Activated CD4-positive, alpha-beta T cell treated with anti-CD3 and anti-CD28 coated beads, Interleukin-2, amount 10 ng/mL, durations not matched to agents 24 days and 14 days (primary cell): ENCODE results near the gene XPC. TPM values are rescaled to one million over a fixed set of nuclear protein-coding genes. Genes with fewer than 3 reads are reported as not detected.
A peak's percentile ranks its signal among the peaks of the same experiment; 100 is the strongest.

Experiments used
- DNase-seq: peaks from one replicate; pipeline ENCODE4 v3.0.0; 2022
- H3K27ac Mint-ChIP-seq: one replicate; pipeline ENCODE4 v1.8.0; 2022; ENCODE audit warnings: mild to moderate bottlenecking, mixed read lengths
- H3K27me3 Mint-ChIP-seq: one replicate; pipeline ENCODE4 v1.8.0; 2022; ENCODE audit warnings: mixed read lengths
- H3K36me3 Mint-ChIP-seq: one replicate; pipeline ENCODE4 v1.8.0; 2022; ENCODE audit warnings: low read depth, mild to moderate bottlenecking, mixed read lengths
- H3K4me1 Mint-ChIP-seq: one replicate; pipeline ENCODE4 v1.8.0; 2021; ENCODE audit warnings: mixed read lengths
- H3K4me3 Mint-ChIP-seq: one replicate; pipeline ENCODE4 v1.8.0; 2022; ENCODE audit warnings: mild to moderate bottlenecking, moderate library complexity, mixed read lengths
- H3K9me3 Mint-ChIP-seq: one replicate; pipeline ENCODE4 v1.8.0; 2021; ENCODE audit warnings: mixed read lengths
- intact Hi-C: fragments of 100-400 bp; cut with micrococcal nuclease; formaldehyde crosslinking; loops from one replicate; pipeline ENCODE4 v1.15.1; 2023
- total RNA-seq: library from RNA; stranded (reverse); gene quantifications from 2 replicates; pipeline ENCODE4 v1.2.3, GENCODE V29; 2022

XPC gene
- total RNA-seq, 1 donor from 2014 or later = 29.7 TPM

DNA sequence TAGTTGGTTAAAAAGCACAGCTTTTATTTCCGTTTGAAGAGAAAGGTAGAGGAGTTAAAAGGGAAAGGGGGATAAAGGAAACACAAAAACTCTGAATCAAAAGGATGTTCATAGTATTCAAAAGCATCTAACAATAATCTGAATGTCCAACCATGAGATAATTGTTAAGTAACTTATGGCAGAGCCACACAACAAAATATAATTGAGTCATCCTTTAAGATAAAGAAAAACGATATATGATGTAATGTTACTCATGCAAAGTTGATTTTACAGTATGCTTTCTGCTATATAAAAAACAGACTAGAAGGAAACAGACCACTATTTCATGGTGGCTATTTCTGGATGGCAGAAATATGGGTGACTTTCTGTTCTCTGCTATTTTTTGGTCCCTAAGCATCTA is 3.9 kb downstream of the XPC start:
- Mint-ChIP-seq H3K27ac (no peak overlapping the region), H3K4me1 (peaks cover 57% of the 10 kb centered on the region), H3K4me3 (no peak overlapping the region), H3K27me3 (no peaks in the 10 kb centered on the region), H3K36me3 (peaks cover 43% of the 10 kb centered on the region), H3K9me3 (no peaks in the 10 kb centered on the region)
- intact Hi-C loops = loop anchor here (2.0 to 10.0 kb wide), 4 partner anchors 230 to 1690 kb away; partner anchors contain the start of genes RBSN, SLC6A6 and TSEN2
- DNase-seq = no peak

DNA sequence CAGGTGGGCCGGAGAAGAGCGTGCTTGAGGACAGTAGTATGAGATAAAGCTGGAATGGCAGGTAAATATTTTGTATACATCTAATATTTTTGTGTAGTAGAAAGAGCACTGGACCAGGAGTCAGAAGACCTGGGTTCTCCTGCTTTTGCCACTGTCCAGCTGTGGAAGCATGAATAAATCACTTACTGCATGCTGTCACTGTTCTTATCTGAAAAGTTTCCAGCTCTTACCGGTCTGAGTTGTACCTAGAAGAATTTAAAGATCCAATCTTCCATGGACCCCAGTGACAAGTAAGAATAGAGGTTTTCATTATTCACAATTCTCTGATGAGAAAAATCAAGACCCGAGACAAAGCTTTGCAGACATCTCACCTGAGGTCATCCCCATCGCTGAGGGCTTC is 5.9 kb downstream of the XPC start:
- Mint-ChIP-seq H3K4me3 (no peak overlapping the region), H3K9me3 (no peaks in the 10 kb centered on the region), H3K27me3 (no peaks in the 10 kb centered on the region), H3K27ac (no peak overlapping the region), H3K4me1 (peaks cover 42% of the 10 kb centered on the region), H3K36me3 (peaks cover 51% of the 10 kb centered on the region)
- no peak for DNase-seq
- intact Hi-C loops = loop anchor here (10.0 kb wide), 3 partner anchors 232 to 1688 kb away; partner anchors contain the start of genes SLC6A6 and TSEN2

DNA sequence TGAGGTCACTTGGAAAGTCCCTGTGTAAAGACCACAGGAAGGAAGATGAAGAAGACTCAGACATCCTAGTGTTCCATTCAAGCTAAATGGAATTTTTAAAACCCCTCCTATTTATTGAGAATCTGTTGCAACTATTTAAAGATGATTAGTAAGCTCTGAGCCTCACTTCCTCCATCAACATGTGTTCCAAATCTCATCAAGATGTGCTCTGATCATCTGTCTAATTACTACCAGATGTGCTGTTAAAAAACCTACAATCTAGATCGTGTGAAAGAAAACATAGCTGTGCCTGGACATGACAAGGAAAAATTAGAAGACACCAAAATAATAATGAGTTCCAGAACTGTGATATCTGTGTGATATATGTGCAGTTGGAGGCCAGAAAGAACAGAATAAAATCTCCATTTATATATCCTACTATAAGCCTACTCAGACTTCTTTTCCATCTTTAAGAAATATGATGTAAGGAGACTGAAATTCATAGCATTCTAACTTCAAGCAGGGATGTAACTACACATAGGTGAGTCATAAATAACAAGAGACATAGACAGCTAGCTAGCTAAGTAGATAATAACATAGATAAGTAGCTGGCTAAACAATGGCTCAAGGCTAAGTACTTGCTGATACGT is 7.8 kb downstream of the XPC start:
- H3K4me3 Mint-ChIP-seq = no peak overlapping the region
- peaks cover 66% of the 10 kb centered on the region for H3K36me3 Mint-ChIP-seq
- no peaks in the 10 kb centered on the region for H3K27me3 Mint-ChIP-seq
- H3K27ac Mint-ChIP-seq = peak overlapping the region; percentile 62
- H3K4me1 Mint-ChIP-seq = peaks cover 27% of the 10 kb centered on the region
- intact Hi-C loops = loop anchor here (10.0 kb wide), 3 partner anchors 234 to 1686 kb away; partner anchors contain the start of genes SLC6A6 and TSEN2
- no peaks in the 10 kb centered on the region for H3K9me3 Mint-ChIP-seq
- no peak for DNase-seq

DNA sequence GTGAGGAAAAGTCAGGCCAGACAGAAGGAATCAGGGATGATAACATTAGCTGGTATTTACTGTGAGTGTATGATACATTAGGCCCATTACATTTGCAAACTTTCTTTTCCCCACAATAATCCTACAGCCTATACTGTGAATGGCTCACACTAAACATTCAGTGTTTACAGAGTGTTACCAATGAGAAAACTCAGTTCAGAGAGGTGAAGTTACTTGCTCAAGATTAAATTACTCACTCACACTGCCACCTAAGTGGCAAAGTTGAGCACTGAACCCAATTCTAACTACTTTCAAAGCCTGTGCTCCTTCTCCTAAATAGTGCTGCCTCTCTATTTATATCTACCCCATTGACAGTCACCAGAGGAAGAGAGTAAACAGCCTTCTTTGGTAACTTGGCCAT is 8.5 kb downstream of the XPC start:
- Mint-ChIP-seq H3K27ac (peak overlapping the region; percentile 20), H3K4me1 (peaks cover 19% of the 10 kb centered on the region), H3K9me3 (no peaks in the 10 kb centered on the region), H3K36me3 (peaks cover 70% of the 10 kb centered on the region), H3K27me3 (no peaks in the 10 kb centered on the region), H3K4me3 (no peak overlapping the region)
- no peak for DNase-seq
- intact Hi-C loops = loop anchor here (10.0 kb wide), 3 partner anchors 235 to 1685 kb away; partner anchors contain the start of genes SLC6A6 and TSEN2

DNA sequence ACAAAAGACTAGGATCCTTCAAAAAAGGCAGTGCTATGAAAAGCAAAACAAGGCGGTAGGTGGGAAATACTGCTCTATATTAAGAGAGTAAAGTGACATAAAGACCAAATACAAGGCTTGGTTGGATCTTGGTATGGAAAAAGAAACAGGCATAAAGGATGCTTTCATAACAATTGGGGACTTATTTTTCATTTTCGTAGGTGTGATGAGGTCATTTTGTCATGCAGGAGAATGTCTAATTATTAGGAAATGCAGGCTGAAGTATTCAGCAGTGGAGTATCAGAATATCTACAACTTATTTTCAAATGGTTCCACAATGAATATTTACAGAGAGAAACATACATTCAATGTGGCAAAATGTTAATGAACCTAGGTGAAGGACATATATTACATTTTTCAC is 9.0 kb downstream of the XPC start:
- H3K36me3 Mint-ChIP-seq = peaks cover 74% of the 10 kb centered on the region
- no peaks in the 10 kb centered on the region for H3K9me3 Mint-ChIP-seq
- DNase-seq = no peak
- intact Hi-C loops = no loop called here
- no peaks in the 10 kb centered on the region for H3K27me3 Mint-ChIP-seq
- no peak overlapping the region for H3K27ac Mint-ChIP-seq
- peaks cover 17% of the 10 kb centered on the region for H3K4me1 Mint-ChIP-seq
- no peak overlapping the region for H3K4me3 Mint-ChIP-seq

DNA sequence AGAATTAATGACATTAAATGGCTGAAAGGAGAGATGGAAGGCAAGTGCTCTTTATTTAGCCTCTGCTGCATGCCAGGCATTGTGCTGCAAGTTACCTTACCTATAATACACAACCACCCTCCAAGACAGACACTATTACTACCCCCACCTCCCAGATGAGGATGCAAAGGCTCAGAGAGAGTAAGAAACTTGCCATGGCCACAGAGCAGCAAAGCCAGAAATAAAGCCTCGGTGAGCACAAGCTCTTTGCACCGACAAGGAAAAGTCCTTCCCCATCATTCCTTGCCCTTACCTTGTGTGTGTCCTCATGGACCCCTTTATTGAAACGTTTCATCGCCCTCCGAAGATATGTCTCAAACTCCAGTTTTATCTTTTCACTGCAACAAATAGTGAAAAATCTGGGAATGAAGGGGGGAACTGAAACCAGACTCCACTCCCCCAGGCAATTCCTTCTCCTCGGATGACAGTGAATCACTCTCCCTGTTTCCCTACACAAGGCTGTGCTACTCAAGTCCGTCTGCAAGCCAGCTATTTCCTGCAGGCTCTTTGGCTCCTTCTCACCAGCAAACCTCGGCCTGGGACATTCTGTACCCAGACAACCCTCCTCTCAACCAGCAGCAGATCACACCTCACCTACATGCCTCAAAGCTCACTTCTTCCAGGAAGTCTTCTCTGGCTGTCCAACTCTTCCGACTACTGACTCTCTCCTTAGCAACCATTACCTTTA is 11.4 kb downstream of the XPC start:
- intact Hi-C loops = no loop called here
- H3K27ac Mint-ChIP-seq = no peak overlapping the region
- peaks cover 90% of the 10 kb centered on the region for H3K36me3 Mint-ChIP-seq
- no peaks in the 10 kb centered on the region for H3K9me3 Mint-ChIP-seq
- H3K27me3 Mint-ChIP-seq = no peaks in the 10 kb centered on the region
- H3K4me1 Mint-ChIP-seq = peaks cover 11% of the 10 kb centered on the region
- no peak for DNase-seq
- no peak overlapping the region for H3K4me3 Mint-ChIP-seq

DNA sequence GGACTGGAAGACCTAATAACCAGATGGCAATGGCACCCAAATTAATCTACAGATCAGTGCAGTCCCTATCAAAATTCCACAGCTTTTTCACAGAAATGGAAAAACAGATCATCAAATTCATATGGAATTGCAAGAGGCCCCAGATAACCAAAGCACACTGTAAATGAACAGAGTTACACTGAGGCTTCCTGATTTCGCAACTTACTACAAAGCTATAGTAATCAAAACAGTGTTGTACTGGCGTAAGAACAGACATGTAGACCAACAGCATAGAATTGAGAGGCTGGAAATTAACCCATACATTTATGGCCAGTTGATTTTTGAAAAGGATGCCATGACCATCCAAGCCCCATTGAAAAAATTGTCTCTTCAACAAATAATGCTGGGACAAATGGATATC is 16.2 kb downstream of the XPC start:
- intact Hi-C loops = no loop called here
- no peak overlapping the region for H3K27ac Mint-ChIP-seq

DNA sequence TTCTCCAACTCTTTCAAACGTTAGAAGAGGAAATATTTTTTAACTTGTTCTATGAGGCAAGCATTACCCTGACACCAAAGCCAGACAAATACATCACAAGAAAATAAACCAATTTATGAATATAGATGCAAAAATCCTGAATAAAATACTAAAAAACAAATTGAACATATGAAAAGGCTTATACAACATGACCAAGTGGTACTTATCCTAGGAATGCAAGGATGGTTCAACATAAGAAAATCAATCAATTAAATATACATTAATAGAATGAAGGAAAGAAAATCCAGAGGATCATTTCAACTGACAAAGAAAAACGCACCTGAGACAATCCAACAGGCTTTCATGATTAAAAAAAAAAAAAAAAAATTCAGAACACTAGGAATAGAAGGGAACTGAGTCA is 17.1 kb downstream of the XPC start:
- intact Hi-C loops = no loop called here
- H3K36me3 Mint-ChIP-seq = peaks cover 86% of the 10 kb centered on the region
- peaks cover 6% of the 10 kb centered on the region for H3K9me3 Mint-ChIP-seq
- no peak overlapping the region for H3K27ac Mint-ChIP-seq
- DNase-seq = no peak
- H3K27me3 Mint-ChIP-seq = no peaks in the 10 kb centered on the region
- no peak overlapping the region for H3K4me3 Mint-ChIP-seq
- H3K4me1 Mint-ChIP-seq = no peaks in the 10 kb centered on the region

More for the DNA sequence above, 16.2 kb downstream of the XPC start:
- Mint-ChIP-seq H3K4me1 (no peaks in the 10 kb centered on the region), H3K27me3 (no peaks in the 10 kb centered on the region), H3K9me3 (peaks cover 6% of the 10 kb centered on the region), H3K4me3 (no peak overlapping the region), H3K36me3 (peaks cover 93% of the 10 kb centered on the region)
- no peak for DNase-seq

DNA sequence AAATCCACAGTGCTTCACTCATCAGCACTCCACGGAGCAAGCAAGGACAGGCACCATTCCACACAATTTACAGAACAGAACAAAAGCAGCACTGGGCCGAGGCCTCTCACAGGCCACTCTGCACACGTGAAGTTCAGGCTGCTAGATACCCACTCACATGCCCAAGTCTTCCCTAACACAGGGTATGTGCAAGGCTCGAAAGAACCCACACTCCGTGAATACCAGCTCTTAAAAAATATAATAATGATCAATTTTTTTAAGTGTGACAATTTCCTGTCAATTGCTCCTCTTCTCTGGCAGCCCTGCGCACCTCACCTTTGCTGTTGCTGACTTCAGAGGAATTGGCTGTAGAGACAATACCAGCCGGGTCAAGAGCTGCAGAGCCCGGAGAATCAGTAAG is 19.0 kb downstream of the XPC start:
- no peak for DNase-seq
- Mint-ChIP-seq H3K9me3 (peaks cover 6% of the 10 kb centered on the region), H3K4me3 (no peak overlapping the region), H3K4me1 (peaks cover 3% of the 10 kb centered on the region), H3K36me3 (peaks cover 74% of the 10 kb centered on the region), H3K27me3 (no peaks in the 10 kb centered on the region), H3K27ac (no peak overlapping the region)
- intact Hi-C loops = no loop called here

DNA sequence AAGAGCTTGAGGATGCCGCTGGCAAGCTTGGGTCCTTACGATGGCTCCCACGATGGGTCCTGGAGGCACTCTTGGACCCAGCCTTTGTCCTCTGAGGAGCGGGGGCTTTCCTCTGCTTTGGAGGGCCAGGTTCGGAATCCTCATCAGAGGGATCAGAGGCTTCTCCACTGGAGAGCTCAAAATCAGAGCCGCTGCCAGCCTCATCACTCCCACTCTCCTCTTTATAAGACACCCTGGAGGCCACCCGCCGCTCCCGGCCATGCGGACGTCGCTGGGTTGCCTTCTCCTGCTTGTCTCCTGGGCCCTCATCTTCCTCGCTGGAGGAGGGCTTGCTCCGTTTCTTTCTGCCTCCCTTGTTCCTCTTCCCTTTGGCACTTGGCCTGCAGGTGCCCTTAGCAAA is 20.0 kb downstream of the XPC start:
- intact Hi-C loops = no loop called here
- DNase-seq = no peak
- Mint-ChIP-seq H3K9me3 (peaks cover 6% of the 10 kb centered on the region), H3K27me3 (no peaks in the 10 kb centered on the region), H3K27ac (no peak overlapping the region), H3K4me3 (no peak overlapping the region), H3K36me3 (peaks cover 73% of the 10 kb centered on the region), H3K4me1 (peaks cover 5% of the 10 kb centered on the region)

DNA sequence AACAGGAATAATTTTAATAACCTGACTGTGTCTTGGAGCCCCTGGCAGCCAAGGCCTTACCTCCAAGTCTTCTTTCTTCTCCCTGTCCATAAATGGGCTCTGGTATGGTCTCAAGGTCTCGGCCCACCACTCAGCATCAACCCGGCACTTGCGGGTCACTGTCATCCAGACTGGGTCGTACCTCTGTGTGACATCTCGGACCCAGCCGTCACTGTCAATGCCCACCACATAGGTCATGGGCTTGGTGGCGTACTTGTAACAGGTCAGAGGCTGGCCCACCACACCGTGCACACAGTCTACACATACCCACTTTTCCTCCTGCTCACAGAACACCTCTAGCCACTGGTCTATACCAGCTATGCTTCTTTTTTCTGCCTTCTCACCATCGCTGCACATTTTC is 20.4 kb downstream of the XPC start:
- peaks cover 5% of the 10 kb centered on the region for H3K4me1 Mint-ChIP-seq
- intact Hi-C loops = no loop called here
- H3K27me3 Mint-ChIP-seq = no peaks in the 10 kb centered on the region
- H3K27ac Mint-ChIP-seq = no peak overlapping the region
- no peak overlapping the region for H3K4me3 Mint-ChIP-seq
- peak; percentile 50 for DNase-seq
- H3K36me3 Mint-ChIP-seq = peaks cover 70% of the 10 kb centered on the region
- H3K9me3 Mint-ChIP-seq = peaks cover 6% of the 10 kb centered on the region

DNA sequence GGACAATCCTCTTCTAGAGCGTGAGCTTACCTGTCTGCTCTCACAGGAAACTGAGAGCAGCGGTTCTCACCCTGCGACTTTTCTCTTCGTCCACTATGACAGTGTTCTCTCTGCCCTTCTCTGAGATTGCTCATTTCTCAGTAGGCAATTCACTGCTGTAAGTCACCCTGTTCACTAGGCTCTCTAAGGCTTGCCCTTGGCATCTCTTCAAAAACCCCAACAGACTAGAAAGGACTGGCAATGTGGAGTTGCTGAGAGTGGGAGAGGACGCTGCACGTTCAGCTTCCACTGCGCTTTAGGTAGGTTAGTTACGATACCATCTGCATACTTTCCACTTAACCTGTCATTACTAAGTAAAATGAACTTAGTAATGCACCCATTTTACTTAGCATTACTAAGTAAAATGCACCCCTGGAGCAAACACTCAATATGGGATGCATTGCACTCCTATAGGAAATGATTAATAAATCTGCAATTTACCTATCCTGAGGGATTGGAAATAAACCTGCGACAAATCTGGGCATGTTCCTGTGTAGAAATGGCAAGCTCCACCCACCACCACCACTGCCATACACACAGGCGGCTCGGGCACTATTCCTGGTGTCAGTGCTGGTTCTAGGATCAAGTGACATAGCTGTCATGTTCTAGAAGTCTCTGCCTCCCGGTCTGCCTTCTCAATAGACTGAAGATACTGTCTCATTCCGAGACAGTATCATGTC is 21.4 kb downstream of the XPC start:
- no peak overlapping the region for H3K4me3 Mint-ChIP-seq
- H3K27me3 Mint-ChIP-seq = no peaks in the 10 kb centered on the region
- H3K27ac Mint-ChIP-seq = no peak overlapping the region
- no peak for DNase-seq
- intact Hi-C loops = no loop called here
- peaks cover 5% of the 10 kb centered on the region for H3K4me1 Mint-ChIP-seq
- H3K36me3 Mint-ChIP-seq = peaks cover 63% of the 10 kb centered on the region
- peaks cover 6% of the 10 kb centered on the region for H3K9me3 Mint-ChIP-seq

DNA sequence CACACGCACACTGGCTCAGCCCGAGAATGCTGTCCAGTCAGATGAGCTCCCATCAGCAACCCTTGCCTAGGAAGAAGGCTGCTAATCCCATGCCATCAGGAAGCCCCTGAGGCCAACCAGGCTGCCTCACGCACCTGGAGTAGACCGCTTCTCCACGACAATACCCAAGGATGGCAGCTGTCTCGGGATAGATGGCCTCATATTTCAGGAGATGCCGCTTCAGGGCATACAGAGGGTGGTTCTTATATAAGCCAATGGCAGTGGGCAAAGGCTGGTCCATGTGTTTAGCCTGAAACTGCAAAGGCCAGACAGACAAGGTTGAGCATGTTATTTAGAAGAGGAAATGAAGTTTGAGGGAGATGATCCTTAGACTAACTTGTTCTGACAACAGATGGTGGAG is 22.2 kb downstream of the XPC start:
- peaks cover 5% of the 10 kb centered on the region for H3K4me1 Mint-ChIP-seq
- DNase-seq = no peak
- peaks cover 5% of the 10 kb centered on the region for H3K9me3 Mint-ChIP-seq
- no peaks in the 10 kb centered on the region for H3K27me3 Mint-ChIP-seq
- H3K27ac Mint-ChIP-seq = no peak overlapping the region
- H3K36me3 Mint-ChIP-seq = peaks cover 55% of the 10 kb centered on the region
- intact Hi-C loops = no loop called here
- no peak overlapping the region for H3K4me3 Mint-ChIP-seq

DNA sequence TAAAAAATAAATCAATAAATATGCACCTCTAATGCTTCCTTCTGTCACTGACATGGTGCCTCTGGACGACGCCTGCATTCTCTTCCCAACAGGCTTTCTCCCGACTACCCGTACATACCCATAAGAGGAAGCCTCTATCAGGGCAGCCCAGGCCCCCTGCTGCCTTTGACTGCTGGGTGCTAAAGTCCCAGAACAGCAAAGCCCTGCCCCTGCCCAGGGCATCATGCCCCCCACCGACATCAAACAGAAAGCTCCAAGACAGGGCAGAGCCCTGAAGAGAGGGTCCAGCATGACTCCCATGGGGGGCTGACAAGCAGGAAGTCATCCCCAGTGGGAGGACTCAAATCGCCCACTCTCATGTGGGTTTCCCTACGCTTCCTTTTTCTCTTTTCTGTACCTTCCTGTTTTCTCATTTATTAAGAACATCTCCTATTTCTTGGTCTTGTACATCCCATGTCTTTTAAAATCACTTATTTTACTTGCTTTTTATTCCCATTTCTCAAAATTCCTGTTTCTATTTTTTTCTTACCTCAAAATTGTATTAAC is 23.4 kb downstream of the XPC start:
- no peaks in the 10 kb centered on the region for H3K27me3 Mint-ChIP-seq

More for the DNA sequence above, 23.4 kb downstream of the XPC start:
- no peak for DNase-seq
- intact Hi-C loops = no loop called here
- H3K36me3 Mint-ChIP-seq = peaks cover 42% of the 10 kb centered on the region
- H3K27ac Mint-ChIP-seq = no peak overlapping the region
- H3K4me3 Mint-ChIP-seq = no peak overlapping the region
- H3K9me3 Mint-ChIP-seq = no peaks in the 10 kb centered on the region
- peaks cover 5% of the 10 kb centered on the region for H3K4me1 Mint-ChIP-seq
